Lower lobe of right lung (tissue), 2 donors: ENCODE results near the gene FARS2. TPM values are rescaled to one million over a fixed set of nuclear protein-coding genes. Genes with fewer than 3 reads are reported as not detected.

Experiments
- ATAC-seq, 2 donors: fragments of 200-7000 bp; cut with Tn5 transposase; one replicate each; pipeline ENCODE4 v1.9.1; 2020 to 2022; ENCODE audit warnings: mild to moderate bottlenecking in 2 of 2, moderate library complexity in 2 of 2
- DNase-seq: peaks from one replicate; pipeline ENCODE4 v3.0.0-alpha.2; 2020
- H3K27ac ChIP-seq: fragments of 200-600 bp; one replicate; pipeline ENCODE4 v1.8.0; 2022
- H3K27me3 ChIP-seq: fragments of 200-600 bp; one replicate; pipeline ENCODE4 v1.8.0; 2022; ENCODE audit warnings: low read depth
- H3K36me3 ChIP-seq: fragments of 200-600 bp; one replicate; pipeline ENCODE4 v1.8.0; 2022; ENCODE audit warnings: mild to moderate bottlenecking
- H3K4me1 ChIP-seq: fragments of 200-600 bp; one replicate; pipeline ENCODE4 v1.8.0; 2022
- H3K4me3 ChIP-seq: fragments of 200-600 bp; one replicate; pipeline ENCODE4 v1.8.0; 2022; ENCODE audit warnings: mild to moderate bottlenecking
- H3K9me3 ChIP-seq: fragments of 200-600 bp; one replicate; pipeline ENCODE4 v1.8.0; 2022
- intact Hi-C: fragments of 100-400 bp; cut with DNase I; formaldehyde crosslinking; loops from one replicate; pipeline ENCODE4 v1.11.0; 2022
- total RNA-seq: library from RNA; stranded (reverse); fragmentation: NEBNext Ultra II Directional; extraction: Animal tissue kit (Norgen Biotek cat#: 25700); gene quantifications from one replicate; pipeline ENCODE4 v1.2.1, GENCODE V29; 2021
- TF ChIP-seq, protein P1 (sequence below): fragments of 200-600 bp; IDR thresholded peaks from one replicate; pipeline ENCODE4 v1.8.0; 2022; ENCODE audit warnings: antibody characterized with exemption, mild to moderate bottlenecking
- donor health status: DM: no; HTN: yes; CAD: no; lungs with severe emphysema.

The FARS2 gene
- total RNA-seq, 1 donor from 2014 or later, result 17.0 TPM

DNA sequence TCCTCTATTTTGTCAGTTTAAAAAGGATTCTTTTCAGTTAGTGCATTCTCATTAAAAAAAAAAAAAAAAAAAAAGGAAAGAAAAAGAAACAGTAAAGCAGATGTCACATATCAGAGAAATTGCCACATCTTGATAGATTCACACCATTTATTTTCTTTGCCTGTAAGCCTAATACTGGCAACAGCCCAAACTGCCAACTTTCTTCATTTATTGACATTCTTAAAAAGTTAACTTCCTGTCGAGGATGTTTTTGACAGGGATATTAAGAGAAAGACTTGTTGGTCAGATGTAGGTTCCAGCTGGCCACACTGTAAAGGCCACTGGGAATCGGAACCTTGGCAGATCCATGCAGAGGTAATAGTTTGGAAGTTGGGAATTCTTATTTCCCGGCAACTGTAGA is 412.8 kb downstream of the FARS2 start:
- no peak for ATAC-seq
- no peak overlapping the region for H3K27ac ChIP-seq

DNA sequence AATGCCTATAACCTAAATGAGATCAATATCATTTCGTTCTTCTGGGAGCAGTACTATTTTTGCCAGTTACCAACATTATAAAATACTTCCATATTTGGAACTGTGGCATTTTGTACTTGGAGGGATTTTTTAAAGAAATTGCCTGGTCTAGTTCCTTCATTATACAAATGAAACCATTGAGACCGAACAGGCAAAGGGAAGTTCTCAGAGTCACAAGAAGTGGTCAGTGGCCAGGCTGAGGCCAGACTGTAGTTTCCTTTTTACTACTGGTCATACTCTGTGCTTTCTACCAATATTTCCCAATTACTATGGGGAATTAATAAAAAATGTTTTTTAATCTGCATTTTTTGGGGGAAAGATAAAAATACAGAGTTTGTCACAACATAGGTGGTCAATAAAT is 413.4 kb downstream of the FARS2 start:
- ATAC-seq, result peak in 1 of 2 donors; percentile 45
- intact Hi-C loops, result no loop called here

More for the DNA sequence above, 412.8 kb downstream of the FARS2 start:
- TF ChIP-seq, protein P1, sequence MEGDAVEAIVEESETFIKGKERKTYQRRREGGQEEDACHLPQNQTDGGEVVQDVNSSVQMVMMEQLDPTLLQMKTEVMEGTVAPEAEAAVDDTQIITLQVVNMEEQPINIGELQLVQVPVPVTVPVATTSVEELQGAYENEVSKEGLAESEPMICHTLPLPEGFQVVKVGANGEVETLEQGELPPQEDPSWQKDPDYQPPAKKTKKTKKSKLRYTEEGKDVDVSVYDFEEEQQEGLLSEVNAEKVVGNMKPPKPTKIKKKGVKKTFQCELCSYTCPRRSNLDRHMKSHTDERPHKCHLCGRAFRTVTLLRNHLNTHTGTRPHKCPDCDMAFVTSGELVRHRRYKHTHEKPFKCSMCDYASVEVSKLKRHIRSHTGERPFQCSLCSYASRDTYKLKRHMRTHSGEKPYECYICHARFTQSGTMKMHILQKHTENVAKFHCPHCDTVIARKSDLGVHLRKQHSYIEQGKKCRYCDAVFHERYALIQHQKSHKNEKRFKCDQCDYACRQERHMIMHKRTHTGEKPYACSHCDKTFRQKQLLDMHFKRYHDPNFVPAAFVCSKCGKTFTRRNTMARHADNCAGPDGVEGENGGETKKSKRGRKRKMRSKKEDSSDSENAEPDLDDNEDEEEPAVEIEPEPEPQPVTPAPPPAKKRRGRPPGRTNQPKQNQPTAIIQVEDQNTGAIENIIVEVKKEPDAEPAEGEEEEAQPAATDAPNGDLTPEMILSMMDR, result no peak
- H3K4me3 ChIP-seq, result no peak overlapping the region
- H3K27me3 ChIP-seq, result no peaks in the 10 kb centered on the region
- no peaks in the 10 kb centered on the region for H3K9me3 ChIP-seq
- intact Hi-C loops, result no loop called here
- no peaks in the 10 kb centered on the region for H3K36me3 ChIP-seq
- peaks cover 46% of the 10 kb centered on the region for H3K4me1 ChIP-seq
- no peak for DNase-seq

DNA sequence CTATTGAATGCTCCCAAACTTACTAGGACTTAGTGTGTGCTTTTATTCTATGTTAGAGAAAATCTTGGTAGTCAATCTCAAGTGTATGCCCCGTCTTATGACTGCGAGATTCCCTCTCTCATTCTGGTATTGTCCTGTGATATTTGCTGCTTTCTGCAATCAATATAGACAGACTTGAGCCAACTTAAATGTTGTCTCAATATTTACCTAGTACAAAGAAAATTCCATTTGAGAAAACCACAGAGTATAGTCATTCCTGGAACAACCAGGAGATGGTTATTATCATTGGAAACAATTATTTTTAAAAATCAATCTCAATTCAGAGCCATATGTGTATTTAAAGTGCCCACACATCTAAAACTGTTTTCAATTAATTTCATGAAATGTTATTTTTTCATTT is 415.4 kb downstream of the FARS2 start:
- H3K9me3 ChIP-seq, result no peaks in the 10 kb centered on the region
- H3K27ac ChIP-seq, result no peak overlapping the region
- H3K27me3 ChIP-seq, result no peaks in the 10 kb centered on the region
- no peak overlapping the region for H3K4me3 ChIP-seq
- intact Hi-C loops, result no loop called here
- TF ChIP-seq, protein P1, result no peak
- H3K36me3 ChIP-seq, result no peaks in the 10 kb centered on the region
- H3K4me1 ChIP-seq, result peaks cover 46% of the 10 kb centered on the region
- DNase-seq (no peak), ATAC-seq (no peak)

More for the DNA sequence above, 413.4 kb downstream of the FARS2 start:
- no peak overlapping the region for H3K27ac ChIP-seq
- no peak overlapping the region for H3K4me3 ChIP-seq
- H3K27me3 ChIP-seq, result no peaks in the 10 kb centered on the region
- peaks cover 52% of the 10 kb centered on the region for H3K4me1 ChIP-seq
- TF ChIP-seq, protein P1, result no peak
- DNase-seq, result no peak
- no peaks in the 10 kb centered on the region for H3K36me3 ChIP-seq
- no peaks in the 10 kb centered on the region for H3K9me3 ChIP-seq

DNA sequence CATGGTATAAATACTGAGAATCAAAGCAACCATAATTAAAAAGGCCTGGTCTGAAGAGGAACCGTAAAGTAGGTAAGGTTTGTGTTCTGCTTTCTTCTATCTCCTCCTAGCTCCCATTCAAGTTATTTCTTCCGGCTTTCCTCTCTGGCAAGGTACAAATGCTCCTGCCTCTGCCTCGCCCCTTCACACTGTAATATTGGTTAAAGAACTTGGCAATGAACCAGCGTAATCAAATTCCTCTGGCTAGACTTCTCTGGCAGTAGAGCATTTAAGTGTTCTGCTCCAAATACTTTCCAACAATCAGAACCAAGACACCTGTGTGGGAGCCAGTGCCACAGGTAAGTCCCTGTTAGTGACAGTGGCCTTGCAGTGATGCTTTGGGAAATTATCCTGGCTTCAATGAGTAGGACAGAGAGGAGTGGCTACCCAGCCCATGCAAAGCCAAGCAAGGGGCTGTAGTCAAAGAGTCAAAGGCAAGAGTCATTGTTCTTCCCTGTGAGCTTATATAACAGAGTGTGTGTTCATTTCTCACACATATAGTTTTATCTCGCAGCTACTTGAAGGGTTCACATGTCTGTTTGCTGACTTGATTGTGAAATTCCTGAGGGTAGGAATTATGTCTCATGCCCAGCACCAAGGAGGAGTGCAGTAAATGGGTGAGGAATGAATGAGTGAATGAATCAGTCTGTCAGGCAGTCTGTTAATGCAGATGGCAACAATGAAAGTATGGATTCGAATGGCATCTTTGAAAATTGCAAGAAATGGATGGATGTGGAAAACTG is 416.1 kb downstream of the FARS2 start:
- Histone ChIP-seq H3K4me3 (no peak overlapping the region), H3K4me1 (peaks cover 39% of the 10 kb centered on the region), H3K36me3 (no peaks in the 10 kb centered on the region), H3K27me3 (no peaks in the 10 kb centered on the region), H3K9me3 (no peaks in the 10 kb centered on the region), H3K27ac (no peak overlapping the region)
- peak; percentile 35 to 49 for ATAC-seq
- intact Hi-C loops, result no loop called here
- TF ChIP-seq, protein P1, result no peak
- no peak for DNase-seq

DNA sequence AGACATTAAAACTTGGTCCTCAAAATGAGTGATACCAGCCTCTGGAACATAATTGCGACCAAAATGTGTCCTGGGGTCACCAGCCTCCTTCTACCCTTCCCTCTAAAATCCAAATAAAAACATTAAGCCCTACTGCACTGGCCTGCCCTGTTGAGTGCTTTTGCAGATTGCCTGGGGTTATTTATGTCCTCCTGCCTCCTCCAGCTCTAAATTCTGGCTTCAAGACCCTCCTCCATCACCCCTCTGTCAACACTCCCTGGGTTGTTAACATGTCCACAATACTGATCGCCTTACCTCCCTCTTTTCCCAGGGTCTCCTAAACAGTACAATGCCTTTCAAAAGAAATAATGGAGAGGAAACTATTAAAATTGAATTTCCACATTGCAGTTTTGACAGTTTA is 418.0 kb downstream of the FARS2 start:
- TF ChIP-seq, protein P1, result no peak
- peaks cover 23% of the 10 kb centered on the region for H3K4me1 ChIP-seq
- no peaks in the 10 kb centered on the region for H3K36me3 ChIP-seq
- no peaks in the 10 kb centered on the region for H3K27me3 ChIP-seq
- H3K4me3 ChIP-seq, result no peak overlapping the region
- no peak for ATAC-seq
- intact Hi-C loops, result no loop called here
- no peak for DNase-seq
- no peaks in the 10 kb centered on the region for H3K9me3 ChIP-seq
- no peak overlapping the region for H3K27ac ChIP-seq
